GM13977 (cell line): ENCODE data around the gene MAN2B2.

Experiments used
- DNase-seq: peaks from one replicate; pipeline ENCODE4 v3.0.0; 2012; ENCODE audit warnings: low spot score
- CTCF ChIP-seq: IDR thresholded peaks from 2 replicates; pipeline ENCODE4 v1.5.1; 2012; ENCODE audit warnings: mild to moderate bottlenecking, control low read depth; ENCODE audit not compliant: insufficient read depth; ENCODE audit errors: extremely low read depth, missing control alignments
- in situ Hi-C: fragments of 300-500 bp; cut with MboI; formaldehyde crosslinking; loops from one replicate; pipeline ENCODE4 v1.12.0; 2022; ENCODE audit warnings: low sequenced_read_pairs, low pct_unique_long_range_greater_than_20kb, mixed read lengths, inconsistent platforms; ENCODE audit not compliant: unreplicated experiment

Gene MAN2B2

GRCh38 chr4:6582889-6583490, 8.0 kb downstream of the MAN2B2 start:
- in situ Hi-C loops = no loop called here
- TF ChIP-seq CTCF = no peak
- DNase-seq = no peak

- TF ChIP-seq CTCF = no peak
- no peak for DNase-seq
- in situ Hi-C loops = no loop called here
These were observed 9.9 kb downstream of the MAN2B2 start for GRCh38 chr4:6584865-6585264.

- no peak for DNase-seq
- in situ Hi-C loops = no loop called here
- no peak for TF ChIP-seq CTCF
These were observed 11.8 kb downstream of the MAN2B2 start for GRCh38 chr4:6586715-6587325.

- TF ChIP-seq CTCF = no peak
- no peak for DNase-seq
- in situ Hi-C loops = no loop called here
These were observed 14.5 kb downstream of the MAN2B2 start for GRCh38 chr4:6589444-6589843.

GRCh38 chr4:6591313-6591712, 16.3 kb downstream of the MAN2B2 start:
- DNase-seq = peak; percentile 54
- in situ Hi-C loops = no loop called here
- TF ChIP-seq CTCF = no peak

GRCh38 chr4:6591781-6592180, 16.8 kb downstream of the MAN2B2 start:
- TF ChIP-seq CTCF = no peak
- in situ Hi-C loops = no loop called here
- DNase-seq = no peak
